ENCODE data around the gene ARF3. TPM values are rescaled to one million over a fixed set of nuclear protein-coding genes. Genes with fewer than 3 reads are reported as not detected.

The ARF3 gene
- total and polyA plus RNA-seq, 8 donors = 34.7 to 56.5 (median 42.5) TPM

DNA sequence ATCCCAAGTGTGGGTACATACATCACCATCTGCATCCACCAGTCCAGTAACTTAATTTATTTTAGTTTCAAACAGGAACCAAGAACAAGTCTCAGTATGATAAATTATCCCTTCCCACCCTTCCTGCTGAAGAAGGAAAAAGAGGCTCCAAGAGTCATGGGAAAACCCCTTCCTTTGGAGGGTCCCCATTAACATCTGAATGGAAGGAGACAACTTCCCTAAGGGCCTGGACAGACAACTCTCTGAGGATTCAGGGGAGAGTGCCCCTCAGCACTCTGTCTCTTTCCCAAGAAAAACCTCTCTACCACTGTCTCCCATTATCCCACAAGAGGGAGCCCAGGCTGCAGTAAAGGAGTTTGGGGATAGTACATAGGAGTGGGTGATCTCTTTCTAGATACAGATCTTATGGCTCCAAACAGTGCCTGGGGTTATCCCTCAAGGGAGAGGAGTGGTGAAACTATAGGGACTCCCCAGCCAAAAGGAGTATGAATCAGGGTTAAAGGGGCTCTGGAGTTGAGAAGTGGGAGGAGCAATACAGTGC, 8.1 kb upstream of the ARF3 start:
- Histone ChIP-seq H3K27ac (no peak overlapping the region), H3K36me3 (no peaks in the 10 kb centered on the region), H3K4me1 (peaks cover 9 to 15% (median 10%) of the 10 kb centered on the region in 4 donors), H3K9me3 (no peaks in the 10 kb centered on the region), H3K4me3 (no peak overlapping the region), H3K27me3 (peaks cover 3 to 50% (median 13%) of the 10 kb centered on the region in 3 donors)
- DNase-seq = no peak
- TF ChIP-seq POLR2AphosphoS5 (IDR thresholded peaks at IDR 0.05) (no peak), CTCF (IDR thresholded peaks at IDR 0.05) (no peak), EP300 (IDR thresholded peaks at IDR 0.05) (no peak), POLR2A (IDR thresholded peaks at IDR 0.05) (no peak)
- intact Hi-C loops (cut with DNase I; ENCODE audit: low total_unique reads) = no loop called here

DNA sequence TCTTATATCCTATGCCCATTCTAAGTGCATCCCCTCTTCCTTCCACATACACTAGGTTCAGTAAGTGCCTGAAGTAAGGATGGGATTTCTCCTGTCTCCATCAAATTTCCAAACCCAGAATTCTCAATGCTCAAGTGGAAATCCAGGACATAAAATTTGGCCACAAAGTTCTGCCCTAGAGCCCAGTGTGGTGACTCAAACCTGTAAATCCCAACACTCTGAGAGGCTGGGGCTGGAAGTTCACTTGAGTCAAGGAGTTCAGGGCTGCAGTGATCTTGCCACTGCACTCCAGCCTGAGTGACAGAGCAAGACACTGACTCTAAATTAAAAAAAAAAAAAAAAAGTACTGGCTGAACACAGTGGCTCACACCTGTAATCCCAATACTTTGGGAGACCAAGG, 4.5 kb upstream of the ARF3 start:
- TF ChIP-seq EP300 (IDR thresholded peaks at IDR 0.05) = no peak
- TF ChIP-seq POLR2A (IDR thresholded peaks at IDR 0.05) = no peak
- TF ChIP-seq CTCF (IDR thresholded peaks at IDR 0.05) = no peak
- no peak for TF ChIP-seq POLR2AphosphoS5 (IDR thresholded peaks at IDR 0.05)

GRCh38 chr12:48961331-48961730, 4.0 kb upstream of the ARF3 start:
- no peak for TF ChIP-seq CTCF (IDR thresholded peaks at IDR 0.05)
- TF ChIP-seq EP300 (IDR thresholded peaks at IDR 0.05) = no peak
- no peak for TF ChIP-seq POLR2AphosphoS5 (IDR thresholded peaks at IDR 0.05)
- TF ChIP-seq POLR2A (IDR thresholded peaks at IDR 0.05) = no peak
- no peaks in the 10 kb centered on the region for H3K36me3 ChIP-seq
- H3K27me3 ChIP-seq = peaks cover 0 to 19% (median 0%) of the 10 kb centered on the region in 3 donors
- no peak for DNase-seq
- H3K4me3 ChIP-seq = no peak overlapping the region
- no peak overlapping the region for H3K27ac ChIP-seq
- H3K4me1 ChIP-seq = peaks cover 0 to 9% (median 8%) of the 10 kb centered on the region in 4 donors
- 30 to 57% (median 44%) methylated on average over 4 of the region's 4 CpGs for WGBS, 5 donors
- no peaks in the 10 kb centered on the region for H3K9me3 ChIP-seq
- intact Hi-C loops (cut with DNase I; ENCODE audit: low total_unique reads) = no loop called here

More for the DNA sequence above, 4.5 kb upstream of the ARF3 start:
- Histone ChIP-seq H3K27me3 (peaks cover 0 to 23% (median 0%) of the 10 kb centered on the region in 3 donors), H3K27ac (no peak overlapping the region), H3K36me3 (no peaks in the 10 kb centered on the region), H3K4me3 (no peak overlapping the region), H3K4me1 (peaks cover 0 to 9% (median 7%) of the 10 kb centered on the region in 4 donors), H3K9me3 (no peaks in the 10 kb centered on the region)
- DNase-seq = no peak
- intact Hi-C loops (cut with DNase I; ENCODE audit: low total_unique reads) = no loop called here

- Histone ChIP-seq H3K4me3 (no peak overlapping the region), H3K27ac (no peak overlapping the region), H3K27me3 (peaks cover 0 to 14% (median 0%) of the 10 kb centered on the region in 3 donors), H3K9me3 (no peaks in the 10 kb centered on the region), H3K36me3 (no peaks in the 10 kb centered on the region), H3K4me1 (peaks cover 4 to 14% (median 10%) of the 10 kb centered on the region in 4 donors)
- intact Hi-C loops (cut with DNase I; ENCODE audit: low total_unique reads) = no loop called here
- WGBS, 5 donors = 52 to 68% (median 54%) methylated on average over 3 of the region's 3 CpGs
- no peak for DNase-seq
- TF ChIP-seq POLR2A (IDR thresholded peaks at IDR 0.05) (no peak), EP300 (IDR thresholded peaks at IDR 0.05) (no peak), POLR2AphosphoS5 (IDR thresholded peaks at IDR 0.05) (no peak), CTCF (IDR thresholded peaks at IDR 0.05) (no peak)
Measured at GRCh38 chr12:48960834-48961233, 3.5 kb upstream of the ARF3 start.
